LNCaP clone FGC (cell line): Measurements from ENCODE around the gene RHAG.

ENCODE experiments used
- DNase-seq: peaks from one replicate; pipeline ENCODE4 v3.0.0-alpha.2; 2011; ENCODE audit warnings: low read depth
- H3K4me3 ChIP-seq: 2 replicates; pipeline ENCODE4 v1.5.1; 2011; ENCODE audit warnings: mild to moderate bottlenecking, low read depth, low read length, control low read depth
- CTCF ChIP-seq: IDR thresholded peaks from 2 replicates; pipeline ENCODE4 v1.5.1; 2012; ENCODE audit warnings: mild to moderate bottlenecking; ENCODE audit not compliant: control insufficient read depth, insufficient read depth; ENCODE audit errors: extremely low read depth

The RHAG gene

GRCh38 chr6:49649988-49650387 lies 13.3 kb upstream of the RHAG start:
- DNase-seq, result no peak
- TF ChIP-seq CTCF, result no peak
- no peak overlapping the region for H3K4me3 ChIP-seq

GRCh38 chr6:49648036-49648435 lies 11.4 kb upstream of the RHAG start:
- no peak overlapping the region for H3K4me3 ChIP-seq
- DNase-seq, result no peak
- no peak for TF ChIP-seq CTCF

GRCh38 chr6:49647476-49647875 lies 10.8 kb upstream of the RHAG start:
- no peak for TF ChIP-seq CTCF
- no peak for DNase-seq
- no peak overlapping the region for H3K4me3 ChIP-seq

GRCh38 chr6:49646942-49647341 lies 10.3 kb upstream of the RHAG start:
- DNase-seq, result no peak
- TF ChIP-seq CTCF, result no peak

GRCh38 chr6:49646130-49646824 lies 9.6 kb upstream of the RHAG start:
- no peak for DNase-seq
- H3K4me3 ChIP-seq, result no peak overlapping the region
- no peak for TF ChIP-seq CTCF

More at GRCh38 chr6:49646942-49647341, 10.3 kb upstream of the RHAG start:
- no peak overlapping the region for H3K4me3 ChIP-seq

GRCh38 chr6:49645139-49645538 lies 8.5 kb upstream of the RHAG start:
- H3K4me3 ChIP-seq, result no peak overlapping the region
- no peak for DNase-seq
- TF ChIP-seq CTCF, result no peak

- TF ChIP-seq CTCF, result no peak
- no peak overlapping the region for H3K4me3 ChIP-seq
Observed at GRCh38 chr6:49639177-49639817, 2.7 kb upstream of the RHAG start.

More at GRCh38 chr6:49639177-49639817, 2.7 kb upstream of the RHAG start:
- no peak for DNase-seq
